Esophagus muscularis mucosa (tissue), 4 donors: ENCODE data around the gene CHCHD1.

Experiments used
- EP300 ChIP-seq: sonication (generic); formaldehyde crosslinking; IDR thresholded peaks from one replicate; pipeline ENCODE4 v1.6.1; 2017; ENCODE audit warnings: antibody characterized with exemption
- POLR2AphosphoS5 ChIP-seq, 2 donors: sonication (generic); formaldehyde crosslinking; IDR thresholded peaks; one replicate each; pipeline ENCODE4 v1.6.1; 2017; ENCODE audit warnings: antibody characterized with exemption in 2 of 2
- TF ChIP-seq, protein P1 (sequence below), 3 experiments: fragments of 200-600 bp in 2 of 3; fragments of 450-650 bp in 1 of 3; sonication (generic) in 2 of 3; IDR thresholded peaks; one replicate each; pipeline ENCODE4 v1.5.1; 2017 to 2019; ENCODE audit warnings: antibody characterized with exemption in 3 of 3, mild to moderate bottlenecking in 2 of 3, moderate library complexity in 1 of 3

DNA sequence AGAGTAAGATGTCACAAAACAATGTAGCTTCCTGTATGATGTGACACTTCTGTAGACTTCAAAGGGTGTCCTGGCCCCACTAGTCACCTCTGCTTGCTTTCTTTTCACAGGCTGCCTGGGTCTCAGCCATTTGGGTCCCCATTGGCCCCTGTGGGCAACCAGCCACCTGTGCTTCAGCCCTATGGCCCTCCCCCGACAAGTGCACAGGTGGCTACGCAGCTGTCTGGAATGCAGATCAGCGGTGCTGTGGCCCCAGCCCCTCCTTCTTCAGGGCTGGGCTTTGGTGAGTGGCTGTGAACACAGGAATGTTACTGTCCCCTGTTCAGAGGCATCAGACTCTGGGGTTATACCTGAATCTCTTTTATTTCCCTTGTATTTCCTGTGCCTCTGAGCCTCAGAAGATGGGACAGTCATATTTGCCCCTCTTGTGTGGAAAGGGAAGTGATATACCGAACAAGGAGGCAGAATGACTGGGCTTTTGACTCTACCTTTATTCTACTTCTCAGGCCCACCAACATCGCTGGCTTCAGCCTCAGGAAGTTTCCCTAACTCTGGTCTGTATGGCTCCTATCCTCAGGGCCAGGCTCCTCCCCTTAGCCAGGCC, 22.2 kb upstream of the CHCHD1 start:
- TF ChIP-seq, protein P1, sequence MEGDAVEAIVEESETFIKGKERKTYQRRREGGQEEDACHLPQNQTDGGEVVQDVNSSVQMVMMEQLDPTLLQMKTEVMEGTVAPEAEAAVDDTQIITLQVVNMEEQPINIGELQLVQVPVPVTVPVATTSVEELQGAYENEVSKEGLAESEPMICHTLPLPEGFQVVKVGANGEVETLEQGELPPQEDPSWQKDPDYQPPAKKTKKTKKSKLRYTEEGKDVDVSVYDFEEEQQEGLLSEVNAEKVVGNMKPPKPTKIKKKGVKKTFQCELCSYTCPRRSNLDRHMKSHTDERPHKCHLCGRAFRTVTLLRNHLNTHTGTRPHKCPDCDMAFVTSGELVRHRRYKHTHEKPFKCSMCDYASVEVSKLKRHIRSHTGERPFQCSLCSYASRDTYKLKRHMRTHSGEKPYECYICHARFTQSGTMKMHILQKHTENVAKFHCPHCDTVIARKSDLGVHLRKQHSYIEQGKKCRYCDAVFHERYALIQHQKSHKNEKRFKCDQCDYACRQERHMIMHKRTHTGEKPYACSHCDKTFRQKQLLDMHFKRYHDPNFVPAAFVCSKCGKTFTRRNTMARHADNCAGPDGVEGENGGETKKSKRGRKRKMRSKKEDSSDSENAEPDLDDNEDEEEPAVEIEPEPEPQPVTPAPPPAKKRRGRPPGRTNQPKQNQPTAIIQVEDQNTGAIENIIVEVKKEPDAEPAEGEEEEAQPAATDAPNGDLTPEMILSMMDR (IDR thresholded peaks at IDR 0.05) = no peak
- TF ChIP-seq POLR2AphosphoS5 (IDR thresholded peaks at IDR 0.05) (no peak), EP300 (no peak)
